AG09319 (cell line): ENCODE measurements around the gene TRAPPC5.

Experiments
- DNase-seq: peaks from one replicate; pipeline ENCODE4 v3.0.0-alpha.2; 2010; ENCODE audit warnings: low read depth; ENCODE audit errors: extremely low read depth
- CTCF ChIP-seq: IDR thresholded peaks from 2 replicates; pipeline ENCODE4 v1.5.1; 2011; ENCODE audit warnings: low read depth, mild to moderate bottlenecking, inconsistent platforms, low read length, moderate library complexity

The TRAPPC5 gene

GRCh38 chr19:7736148-7736547 is 55.5 kb downstream of the TRAPPC5 start:
- no peak for TF ChIP-seq CTCF
- no peak for DNase-seq

GRCh38 chr19:7737215-7737614 is 56.6 kb downstream of the TRAPPC5 start:
- TF ChIP-seq CTCF: no peak
- DNase-seq: no peak
